NOMO-1 treated with DMSO at 0.1 percent for 48 hours (cell line): ENCODE data around the gene CYTIP.
A peak's percentile ranks its signal among the peaks of the same experiment; 100 is the strongest.

ENCODE experiments used
- DNase-seq: peaks from one replicate; lab custom pipeline; 2025; ENCODE audit not compliant: unreplicated experiment; lab: John Stamatoyannopoulos, UW

Gene CYTIP

GRCh38 chr2:157443795-157444640 lies at the start of gene CYTIP:
CYTIP (minus strand) TSS chr2:157444089; CDS start chr2:157444020, 69 bp downstream.
- peak; percentile 65 for DNase-seq

GRCh38 chr2:157492189-157492773 lies 48.4 kb upstream of the CYTIP start:
- peak; percentile 70 for DNase-seq

GRCh38 chr2:157489983-157490382 lies 46.1 kb upstream of the CYTIP start:
- DNase-seq, result peak; percentile 26

- no peak for DNase-seq
Measured at GRCh38 chr2:157488877-157489276, 45.0 kb upstream of the CYTIP start.

- no peak for DNase-seq
Measured at GRCh38 chr2:157487747-157488146, 43.9 kb upstream of the CYTIP start.

- no peak for DNase-seq
Measured at GRCh38 chr2:157487271-157487610, 43.4 kb upstream of the CYTIP start.

GRCh38 chr2:157486596-157487270 lies 42.8 kb upstream of the CYTIP start:
- DNase-seq, result no peak

GRCh38 chr2:157480182-157480961 lies 36.5 kb upstream of the CYTIP start:
- peak; percentile 17 for DNase-seq

GRCh38 chr2:157479081-157480027 lies 35.5 kb upstream of the CYTIP start:
- no peak for DNase-seq

GRCh38 chr2:157477919-157478318 lies 34.0 kb upstream of the CYTIP start:
- DNase-seq, result no peak

GRCh38 chr2:157476953-157477709 lies 33.2 kb upstream of the CYTIP start:
- peak; percentile 23 for DNase-seq

- DNase-seq, result no peak
Measured at GRCh38 chr2:157475722-157476390, 32.0 kb upstream of the CYTIP start.

GRCh38 chr2:157473581-157473980 lies 29.7 kb upstream of the CYTIP start:
- no peak for DNase-seq

GRCh38 chr2:157471078-157471477 lies 27.2 kb upstream of the CYTIP start:
- no peak for DNase-seq

- peak; percentile 61 for DNase-seq
Measured at GRCh38 chr2:157470321-157470720, 26.4 kb upstream of the CYTIP start.

- no peak for DNase-seq
Measured at GRCh38 chr2:157469726-157470125, 25.8 kb upstream of the CYTIP start.

- peak; percentile 97 for DNase-seq
Measured at GRCh38 chr2:157468931-157469708, 25.2 kb upstream of the CYTIP start.

GRCh38 chr2:157466764-157467163 lies 22.9 kb upstream of the CYTIP start:
- DNase-seq, result peak; percentile 42
